ENCODE measurements around the gene AFM. TPM values are rescaled to one million over a fixed set of nuclear protein-coding genes. Genes with fewer than 3 reads are reported as not detected.

Gene AFM
- total RNA-seq, 1 experiment from 2014 or later = not detected

- intact Hi-C loops (cut with micrococcal nuclease; ENCODE audit: unreplicated experiment) = no loop called here
- H3K4me1 ChIP-seq (replicated peaks; ENCODE audit: insufficient read depth) = no peaks in the 10 kb centered on the region
- no peaks in the 10 kb centered on the region for H3K36me3 ChIP-seq (ENCODE audit: low read depth)
- no peak overlapping the region for H3K4me3 ChIP-seq
- TF ChIP-seq CTCF (conservative IDR thresholded peaks at IDR 0.05) = no peak
- TF ChIP-seq EZH2 (IDR thresholded peaks at IDR 0.05; ENCODE audit: low read depth) = no peak
- no peaks in the 10 kb centered on the region for H3F3A ChIP-seq (ENCODE audit: insufficient read depth, low read depth)
- no peaks in the 10 kb centered on the region for H3K27me3 ChIP-seq (ENCODE audit: insufficient read depth, low read depth)
- H3K79me2 ChIP-seq (ENCODE audit: low read depth) = no peaks in the 10 kb centered on the region
- ChIA-PET POLR2A (ENCODE audit: unreplicated experiment) (no interaction called here), CTCF (no interaction called here)
- H4K20me1 ChIP-seq (ENCODE audit: insufficient read depth) = no peaks in the 10 kb centered on the region
- no peak overlapping the region for H3K4me2 ChIP-seq
- no peak overlapping the region for H3K27ac ChIP-seq
- H2AFZ ChIP-seq = 0 out of 2 replicates have a peak overlapping the region, but pooled peaks have one; percentile 13
- no peaks in the 10 kb centered on the region for H3K9me2 ChIP-seq (ENCODE audit: insufficient read depth)
- BruUV-seq (replicated peaks) = no TSS peak
- H3K9me3 ChIP-seq (ENCODE audit: insufficient read depth, low read depth) = no peaks in the 10 kb centered on the region
- no peak for DNase-seq
Measured at GRCh38 chr4:73527196-73527595, 45.7 kb downstream of the AFM start.

- ChIA-PET CTCF (no interaction called here), POLR2A (ENCODE audit: unreplicated experiment) (no interaction called here)
- H3K79me2 ChIP-seq (ENCODE audit: low read depth) = no peaks in the 10 kb centered on the region
- no peak overlapping the region for H3K4me2 ChIP-seq
- H2AFZ ChIP-seq = no peak overlapping the region
- no peaks in the 10 kb centered on the region for H3K36me3 ChIP-seq (ENCODE audit: low read depth)
- no peaks in the 10 kb centered on the region for H3K27me3 ChIP-seq (ENCODE audit: insufficient read depth, low read depth)
- no peak for TF ChIP-seq CTCF (conservative IDR thresholded peaks at IDR 0.05)
- TF ChIP-seq EZH2 (IDR thresholded peaks at IDR 0.05; ENCODE audit: low read depth) = no peak
- H3F3A ChIP-seq (ENCODE audit: insufficient read depth, low read depth) = no peaks in the 10 kb centered on the region
- H3K9me3 ChIP-seq (ENCODE audit: insufficient read depth, low read depth) = no peaks in the 10 kb centered on the region
- BruUV-seq (replicated peaks) = no TSS peak
- no peaks in the 10 kb centered on the region for H3K4me1 ChIP-seq (replicated peaks; ENCODE audit: insufficient read depth)
- no peak overlapping the region for H3K4me3 ChIP-seq
- H4K20me1 ChIP-seq (ENCODE audit: insufficient read depth) = no peaks in the 10 kb centered on the region
- H3K9me2 ChIP-seq (ENCODE audit: insufficient read depth) = no peaks in the 10 kb centered on the region
- H3K27ac ChIP-seq = no peak overlapping the region
- intact Hi-C loops (cut with micrococcal nuclease; ENCODE audit: unreplicated experiment) = no loop called here
- DNase-seq = no peak
Measured at GRCh38 chr4:73528171-73528570, 46.6 kb downstream of the AFM start.

GRCh38 chr4:73533515-73534422 lies 52.2 kb downstream of the AFM start:
- TF ChIP-seq CTCF (conservative IDR thresholded peaks at IDR 0.05) = no peak
- TF ChIP-seq EZH2 (IDR thresholded peaks at IDR 0.05; ENCODE audit: low read depth) = no peak
- no peaks in the 10 kb centered on the region for H3K9me3 ChIP-seq (ENCODE audit: insufficient read depth, low read depth)
- BruUV-seq (replicated peaks) = no TSS peak
- H3K4me3 ChIP-seq = no peak overlapping the region
- H3K27ac ChIP-seq = no peak overlapping the region
- no peaks in the 10 kb centered on the region for H3K27me3 ChIP-seq (ENCODE audit: insufficient read depth, low read depth)
- H2AFZ ChIP-seq = no peak overlapping the region
- intact Hi-C loops (cut with micrococcal nuclease; ENCODE audit: unreplicated experiment) = no loop called here
- no peak overlapping the region for H3K4me2 ChIP-seq
- ChIA-PET POLR2A (ENCODE audit: unreplicated experiment) (no interaction called here), CTCF (no interaction called here)
- no peaks in the 10 kb centered on the region for H3K9me2 ChIP-seq (ENCODE audit: insufficient read depth)
- no peak for DNase-seq
- no peaks in the 10 kb centered on the region for H3K36me3 ChIP-seq (ENCODE audit: low read depth)
- H4K20me1 ChIP-seq (ENCODE audit: insufficient read depth) = no peaks in the 10 kb centered on the region
- H3F3A ChIP-seq (ENCODE audit: insufficient read depth, low read depth) = no peaks in the 10 kb centered on the region
- H3K4me1 ChIP-seq (replicated peaks; ENCODE audit: insufficient read depth) = no peaks in the 10 kb centered on the region
- H3K79me2 ChIP-seq (ENCODE audit: low read depth) = no peaks in the 10 kb centered on the region

Measured in PC-9 (cell line).